B cell (primary cell): ENCODE results near the gene MATN1. TPM values are rescaled to one million over a fixed set of nuclear protein-coding genes. Genes with fewer than 3 reads are reported as not detected.

ENCODE experiments used
- ATAC-seq: fragments of 200-7000 bp; cut with Tn5 transposase; one replicate; pipeline ENCODE4 v1.10.0; 2021; ENCODE audit warnings: low read depth, mild to moderate bottlenecking, moderate number of reproducible peaks, moderate library complexity
- CTCF ChIA-PET: fragments of 350-600 bp; sonication (Branson Sonifier 250); formaldehyde crosslinking; loops from one replicate; lab custom pipeline; 2021; ENCODE audit warnings: antibody characterized with exemption, inconsistent platforms; lab: Charles Lee
- POLR2A ChIA-PET: fragments of 350-600 bp; sonication (Branson Sonifier 250); formaldehyde crosslinking; loops from one replicate; lab custom pipeline; 2021; ENCODE audit warnings: antibody characterized with exemption; lab: Charles Lee
- DNase-seq: peaks from one replicate; pipeline ENCODE4 v3.0.0; 2013
- H2AFZ ChIP-seq: 2 replicates; pipeline ENCODE4 v1.6.1; 2012; ENCODE audit warnings: mild to moderate bottlenecking, low read depth, low read length; ENCODE audit not compliant: insufficient read depth, poor library complexity, severe bottlenecking
- H3K27ac ChIP-seq, 2 donors: 1 replicate in 1 of 2; 2 replicates in 1 of 2; pipeline ENCODE4 v1.5.1; 2012 to 2013; ENCODE audit warnings: low read length in 2 of 2, mild to moderate bottlenecking in 2 of 2, moderate library complexity in 1 of 2
- H3K27me3 ChIP-seq, 4 experiments: fragments of 200-600 bp in 1 of 4; sonication (generic) in 1 of 4; replicated peaks in 1 of 4; 1 replicate in 2 of 4; 2 replicates in 2 of 4; pipeline versions ENCODE4 v1.6.1 to v1.7.0; 2013 to 2016; ENCODE audit warnings: low read length in 3 of 4, mild to moderate bottlenecking in 2 of 4, mixed read lengths in 1 of 4, moderate library complexity in 1 of 4; ENCODE audit not compliant: insufficient read depth in 4 of 4, control insufficient read depth in 3 of 4; ENCODE audit errors: control extremely low read depth in 1 of 4
- H3K36me3 ChIP-seq, 2 experiments: replicated peaks in 1 of 2; 1 replicate in 1 of 2; 2 replicates in 1 of 2; pipeline versions ENCODE4 v1.6.1 to v1.7.1; 2013; ENCODE audit warnings: low read length in 1 of 2; ENCODE audit not compliant: insufficient read depth in 2 of 2, control insufficient read depth in 1 of 2; ENCODE audit errors: control extremely low read depth in 1 of 2, extremely low read depth in 1 of 2
- H3K4me1 ChIP-seq, 2 donors: fragments of 200-600 bp in 1 of 2; sonication (generic) in 1 of 2; 1 replicate in 1 of 2; 2 replicates in 1 of 2; pipeline versions ENCODE4 v1.5.1 to v1.6.1; 2013 to 2017; ENCODE audit warnings: low read length in 2 of 2; ENCODE audit not compliant: control insufficient read depth in 2 of 2, insufficient read depth in 2 of 2
- H3K4me2 ChIP-seq: replicated peaks from 2 replicates; pipeline ENCODE3; 2012; ENCODE audit warnings: mild to moderate bottlenecking, low read depth, low read length; ENCODE audit not compliant: poor library complexity, severe bottlenecking
- H3K4me3 ChIP-seq, 5 experiments: fragments of 200-600 bp in 1 of 5; sonication (generic) in 1 of 5; 1 replicate in 3 of 5; 2 replicates in 2 of 5; pipeline versions ENCODE4 v1.5.1 to v1.7.0; 2011 to 2016; ENCODE audit warnings: low read length in 4 of 5, mild to moderate bottlenecking in 4 of 5, low read depth in 2 of 5, control low read depth in 1 of 5, moderate library complexity in 1 of 5; ENCODE audit not compliant: insufficient read depth in 1 of 5; ENCODE audit errors: control extremely low read depth in 1 of 5, extremely low read depth in 1 of 5
- H3K79me2 ChIP-seq: fragments of 200-600 bp; sonication (generic); one replicate; pipeline ENCODE4 v1.6.0; 2016; ENCODE audit warnings: low read length; ENCODE audit not compliant: control insufficient read depth, insufficient read depth
- H3K9ac ChIP-seq: fragments of 200-600 bp; sonication (generic); 2 replicates; pipeline ENCODE4 v1.6.1; 2017; ENCODE audit warnings: mild to moderate bottlenecking, low read length, moderate library complexity
- H3K9me3 ChIP-seq, 3 donors: one replicate each; pipeline versions ENCODE4 v1.6.1 to v1.7.1; 2013; ENCODE audit warnings: low read length in 2 of 3; ENCODE audit not compliant: control insufficient read depth in 2 of 3, insufficient read depth in 1 of 3; ENCODE audit errors: control extremely low read depth in 1 of 3
- H4K20me1 ChIP-seq: 2 replicates; pipeline ENCODE4 v1.6.0; 2012; ENCODE audit warnings: mild to moderate bottlenecking, low read length; ENCODE audit not compliant: insufficient read depth, control insufficient read depth, poor library complexity, severe bottlenecking
- H3K27ac Mint-ChIP-seq: one replicate; pipeline ENCODE4 v1.8.0; 2021; ENCODE audit warnings: mixed read lengths
- H3K27me3 Mint-ChIP-seq: one replicate; pipeline ENCODE4 v1.8.0; 2021; ENCODE audit warnings: mixed read lengths
- H3K4me1 Mint-ChIP-seq: one replicate; pipeline ENCODE4 v1.8.0; 2021; ENCODE audit warnings: mixed read lengths
- H3K4me3 Mint-ChIP-seq: one replicate; pipeline ENCODE4 v1.8.0; 2021; ENCODE audit warnings: mixed read lengths
- H3K9me3 Mint-ChIP-seq: one replicate; pipeline ENCODE4 v1.8.0; 2022; ENCODE audit warnings: mixed read lengths; ENCODE audit not compliant: insufficient read depth
- CTCF ChIP-seq: fragments of 200-600 bp; IDR thresholded peaks from one replicate; pipeline ENCODE4 v1.8.0; 2022; ENCODE audit warnings: antibody characterized with exemption, mild to moderate bottlenecking
- EZH2 ChIP-seq: IDR thresholded peaks from 2 replicates; pipeline ENCODE4 v1.6.1; 2012; ENCODE audit warnings: borderline replicate concordance, low read depth, mild to moderate bottlenecking, moderate library complexity, low read length; ENCODE audit not compliant: insufficient read depth, poor library complexity, severe bottlenecking
- WGBS: methylation state at CpG from one replicate; pipeline ENCODE4 v1.1.5; 2013; ENCODE audit warnings: missing lambda C conversion rate; ENCODE audit not compliant: insufficient coverage; 5-methylcytosine and 5-hydroxymethylcytosine counted together
- intact Hi-C: fragments of 100-400 bp; cut with micrococcal nuclease; formaldehyde crosslinking; loops from one replicate; pipeline ENCODE4 v1.10.0; 2022
- polyA plus RNA-seq: library from polyadenylated mRNA; depleted of rRNA; stranded (reverse); fragments of >200 nt; gene quantifications from 2 replicates; pipeline ENCODE4 v1.2.3, GENCODE V29; 2012
- total RNA-seq, 2 donors: library from RNA; stranded (reverse); fragments of 120-200 nt in 1 of 2; gene quantifications; 1 replicate in 1 of 2; 2 replicates in 1 of 2; pipeline versions ENCODE4 v1.2.3 to v1.2.4, GENCODE V29; 2013 to 2022

MATN1 gene
- total and polyA plus RNA-seq, 2 donors (not counting 1 experiment from before 2014, with no cell fraction given): 2.5 to 3.2 TPM

GRCh38 chr1:30721812-30722537 is 1.4 kb downstream of the MATN1 start:
- no peak overlapping the region for H3K27ac Mint-ChIP-seq
- ATAC-seq (no peak), DNase-seq (peak; percentile 24)
- peaks cover 44% of the 10 kb centered on the region for H4K20me1 ChIP-seq
- 85% methylated on average over 9 of the region's 9 CpGs for WGBS
- H3K4me3 Mint-ChIP-seq: no peak overlapping the region
- peaks cover 66% of the 10 kb centered on the region for H3K79me2 ChIP-seq
- ChIA-PET CTCF (interaction anchor here (0.7 to 38.6 kb wide), 8 partner anchors 9 to 197 kb away, joined by 3 to 769 read pairs (median 65); partner anchors contain the start of gene LAPTM5), POLR2A (interaction anchor here (1.3 to 2.0 kb wide), 2 partner anchors 33 to 58 kb away, joined by 4 to 7 read pairs; no protein-coding TSS in a partner anchor)
- H3K36me3 ChIP-seq: peaks cover 0 to 51% of the 10 kb centered on the region in 2 experiments
- H3K4me3 ChIP-seq: no peak overlapping the region
- peak overlapping the region; percentile 6 for H3K4me2 ChIP-seq
- TF ChIP-seq EZH2 (no peak), CTCF (no peak)
- intact Hi-C loops: no loop called here
- H3K9me3 Mint-ChIP-seq: no peaks in the 10 kb centered on the region
- H3K27me3 Mint-ChIP-seq: no peaks in the 10 kb centered on the region
- peaks cover 55% of the 10 kb centered on the region for H3K4me1 Mint-ChIP-seq
- no peak overlapping the region for H3K9ac ChIP-seq
- H3K4me1 ChIP-seq: peaks cover 23 to 62% of the 10 kb centered on the region in 2 donors
- no peaks in the 10 kb centered on the region for H3K9me3 ChIP-seq
- no peaks in the 10 kb centered on the region for H3K27me3 ChIP-seq
- no peak overlapping the region for H3K27ac ChIP-seq
- H2AFZ ChIP-seq: no peak overlapping the region

- peaks cover 0 to 46% of the 10 kb centered on the region in 2 experiments for H3K36me3 ChIP-seq
- peaks cover 55% of the 10 kb centered on the region for H3K4me1 Mint-ChIP-seq
- no peak overlapping the region for H2AFZ ChIP-seq
- H3K9me3 ChIP-seq: no peaks in the 10 kb centered on the region
- ChIA-PET CTCF (interaction anchor here (0.7 to 38.6 kb wide), 11 partner anchors 10 to 198 kb away, joined by 3 to 769 read pairs (median 12); partner anchors contain the start of gene LAPTM5), POLR2A (interaction anchor here (1.3 to 3.4 kb wide), 3 partner anchors 10 to 61 kb away, joined by 7 to 30 read pairs (median 13); no protein-coding TSS in a partner anchor)
- ATAC-seq (no peak), DNase-seq (peak; percentile 19)
- H3K4me2 ChIP-seq: no peak overlapping the region
- no peak overlapping the region for H3K4me3 Mint-ChIP-seq
- H3K9me3 Mint-ChIP-seq: no peaks in the 10 kb centered on the region
- H3K27me3 ChIP-seq: no peaks in the 10 kb centered on the region
- H3K27ac Mint-ChIP-seq: peak overlapping the region; percentile 37
- H3K4me3 ChIP-seq: no peak overlapping the region
- peaks cover 66% of the 10 kb centered on the region for H3K79me2 ChIP-seq
- H3K27me3 Mint-ChIP-seq: no peaks in the 10 kb centered on the region
- H3K9ac ChIP-seq: no peak overlapping the region
- no peak for TF ChIP-seq EZH2
- no peak for TF ChIP-seq CTCF
- peaks cover 44% of the 10 kb centered on the region for H4K20me1 ChIP-seq
- intact Hi-C loops: no loop called here
- peaks cover 23 to 62% of the 10 kb centered on the region in 2 donors for H3K4me1 ChIP-seq
- H3K27ac ChIP-seq: no peak overlapping the region
- WGBS: 98% methylated on average over 27 of the region's 27 CpGs
Observed at GRCh38 chr1:30721341-30721793, 2.0 kb downstream of the MATN1 start.
